ENCODE results near the gene PCSK7. TPM values are rescaled to one million over a fixed set of nuclear protein-coding genes. Genes with fewer than 3 reads are reported as not detected.

Gene PCSK7
- total and polyA plus RNA-seq, 2 donors (not counting 3 experiments of a cell fraction or from before 2014, with no cell fraction given) = 40.8 to 72.7 TPM

DNA sequence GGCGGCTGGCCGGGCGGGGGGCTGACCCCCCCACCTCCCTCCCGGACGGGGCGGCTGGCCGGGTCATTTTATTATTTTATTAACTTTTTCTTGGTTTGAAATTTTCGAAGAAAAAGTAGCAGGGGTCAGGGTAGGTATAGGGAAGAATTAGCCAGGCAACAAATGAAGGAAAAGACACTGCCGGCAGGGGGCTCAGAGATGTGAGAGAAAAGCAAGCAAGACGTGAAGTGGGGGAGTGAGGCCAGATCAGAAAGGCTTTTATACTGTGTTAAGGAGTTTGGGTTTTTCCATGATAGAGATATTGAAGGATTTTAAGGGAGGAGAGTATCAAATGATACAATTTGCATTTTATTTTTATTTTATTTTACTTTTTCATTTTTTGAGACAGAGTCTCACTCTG, 19.6 kb upstream of the PCSK7 start:
- no TSS peak for BruUV-seq (replicated peaks)
- no peak overlapping the region for H3K4me3 ChIP-seq (replicated peaks in 1 of 3; ENCODE audit: insufficient read depth in 1 of 3, low read depth in 1 of 3, low read length in 3 of 3)
- no peaks in the 10 kb centered on the region for H3K9me3 ChIP-seq (replicated peaks; ENCODE audit: control insufficient read depth, insufficient read depth, low read length)
- DNase-seq (ENCODE audit: low read depth, low spot score) (no peak), FAIRE-seq (no peak)
- no peaks in the 10 kb centered on the region for H4K20me1 ChIP-seq (replicated peaks; ENCODE audit: control insufficient read depth, extremely low read depth, insufficient read depth, low read length)
- CTCF ChIA-PET = no interaction called here
- no peaks in the 10 kb centered on the region for H3K79me2 ChIP-seq (ENCODE audit: control insufficient read depth, insufficient read depth, low read length)
- H3K4me2 ChIP-seq (ENCODE audit: insufficient read depth, low read length) = no peak overlapping the region
- intact Hi-C loops (cut with micrococcal nuclease) (no loop called here), dilution Hi-C loops (cut with MboI; ENCODE audit: extremely low pct_ligation_motif_present, low sequenced_read_pairs) (no loop called here)
- no peak for TF ChIP-seq FOS (IDR thresholded peaks at IDR 0.05; ENCODE audit: borderline replicate concordance, insufficient read depth, low read length)
- no peak for TF ChIP-seq MYC (IDR thresholded peaks at IDR 0.05; ENCODE audit: low read depth, low read length)
- TF ChIP-seq, protein P1, sequence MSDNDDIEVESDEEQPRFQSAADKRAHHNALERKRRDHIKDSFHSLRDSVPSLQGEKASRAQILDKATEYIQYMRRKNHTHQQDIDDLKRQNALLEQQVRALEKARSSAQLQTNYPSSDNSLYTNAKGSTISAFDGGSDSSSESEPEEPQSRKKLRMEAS (IDR thresholded peaks at IDR 0.05; ENCODE audit: insufficient read depth, insufficient read length) = no peak
- no peaks in the 10 kb centered on the region for H3K27me3 ChIP-seq (ENCODE audit: control insufficient read depth in 2 of 2, insufficient read depth in 2 of 2, low read length in 2 of 2)
- H3K9me1 ChIP-seq (replicated peaks; ENCODE audit: control insufficient read depth, extremely low read depth, insufficient read depth, low read length) = no peaks in the 10 kb centered on the region
- no peaks in the 10 kb centered on the region for H3K4me1 ChIP-seq (ENCODE audit: control insufficient read depth, extremely low read depth, insufficient read depth, low read length)
- peaks cover 5 to 10% of the 10 kb centered on the region in 2 experiments for H3K36me3 ChIP-seq (ENCODE audit: control insufficient read depth in 2 of 2, extremely low read depth in 1 of 2, insufficient read depth in 2 of 2, low read length in 2 of 2)
- no peak overlapping the region for H3K27ac ChIP-seq (ENCODE audit: insufficient read depth, low read depth, low read length)
- no peak overlapping the region for H2AFZ ChIP-seq (ENCODE audit: low read depth, low read length)
- H3K9ac ChIP-seq (replicated peaks; ENCODE audit: extremely low read depth, insufficient read depth, low read length) = no peak overlapping the region
- POLR2A ChIA-PET = no interaction called here

DNA sequence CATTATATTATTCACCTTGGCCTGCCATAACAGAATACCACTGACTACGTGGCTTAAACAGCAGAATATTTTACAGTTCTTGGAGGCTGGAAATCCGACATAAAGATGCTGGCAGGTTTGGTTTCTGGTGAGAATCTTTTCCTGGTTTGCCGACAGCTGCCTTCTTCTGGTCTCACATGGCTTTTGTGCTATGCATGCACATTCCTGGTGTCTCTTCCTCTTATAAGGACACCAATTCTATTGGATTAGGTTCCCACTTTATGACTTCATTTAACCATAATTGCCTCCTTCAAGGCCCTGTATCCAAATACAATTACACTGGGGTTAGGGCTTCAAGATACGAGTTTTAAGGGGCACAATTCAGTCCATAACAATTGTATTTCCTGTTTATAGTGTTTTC, 17.7 kb upstream of the PCSK7 start:
- no peak overlapping the region for H3K4me2 ChIP-seq (ENCODE audit: insufficient read depth, low read length)
- TF ChIP-seq, protein P1 (IDR thresholded peaks at IDR 0.05; ENCODE audit: insufficient read depth, insufficient read length) = no peak
- no peak for TF ChIP-seq FOS (IDR thresholded peaks at IDR 0.05; ENCODE audit: borderline replicate concordance, insufficient read depth, low read length)
- no peak for TF ChIP-seq GATA2 (IDR thresholded peaks at IDR 0.05; ENCODE audit: insufficient read depth, insufficient read length, low read depth, low read length)
- TF ChIP-seq JUN (IDR thresholded peaks at IDR 0.05; ENCODE audit: borderline replicate concordance, insufficient read depth, insufficient read length, low read depth) = no peak
- no peak for TF ChIP-seq POLR2AphosphoS5 (IDR thresholded peaks at IDR 0.05; ENCODE audit: insufficient read depth, low read depth, low read length)
- no peak for TF ChIP-seq MYC (IDR thresholded peaks at IDR 0.05; ENCODE audit: low read depth, low read length)
- TF ChIP-seq, protein P2, sequence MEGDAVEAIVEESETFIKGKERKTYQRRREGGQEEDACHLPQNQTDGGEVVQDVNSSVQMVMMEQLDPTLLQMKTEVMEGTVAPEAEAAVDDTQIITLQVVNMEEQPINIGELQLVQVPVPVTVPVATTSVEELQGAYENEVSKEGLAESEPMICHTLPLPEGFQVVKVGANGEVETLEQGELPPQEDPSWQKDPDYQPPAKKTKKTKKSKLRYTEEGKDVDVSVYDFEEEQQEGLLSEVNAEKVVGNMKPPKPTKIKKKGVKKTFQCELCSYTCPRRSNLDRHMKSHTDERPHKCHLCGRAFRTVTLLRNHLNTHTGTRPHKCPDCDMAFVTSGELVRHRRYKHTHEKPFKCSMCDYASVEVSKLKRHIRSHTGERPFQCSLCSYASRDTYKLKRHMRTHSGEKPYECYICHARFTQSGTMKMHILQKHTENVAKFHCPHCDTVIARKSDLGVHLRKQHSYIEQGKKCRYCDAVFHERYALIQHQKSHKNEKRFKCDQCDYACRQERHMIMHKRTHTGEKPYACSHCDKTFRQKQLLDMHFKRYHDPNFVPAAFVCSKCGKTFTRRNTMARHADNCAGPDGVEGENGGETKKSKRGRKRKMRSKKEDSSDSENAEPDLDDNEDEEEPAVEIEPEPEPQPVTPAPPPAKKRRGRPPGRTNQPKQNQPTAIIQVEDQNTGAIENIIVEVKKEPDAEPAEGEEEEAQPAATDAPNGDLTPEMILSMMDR (IDR thresholded peaks at IDR 0.05; ENCODE audit: extremely low read depth in 1 of 2, insufficient read depth in 1 of 2, low read depth in 1 of 2, low read length in 2 of 2) = no peak
- no peak for TF ChIP-seq POLR2A (IDR thresholded peaks at IDR 0.05; ENCODE audit: low read depth, low read length)
- no peak for TF ChIP-seq EZH2 (IDR thresholded peaks at IDR 0.05; ENCODE audit: borderline replicate concordance, low read depth, low read length, severe bottlenecking)
- no peak for DNase-seq (ENCODE audit: low read depth, low spot score)
- peaks cover 5 to 7% of the 10 kb centered on the region in 2 experiments for H3K36me3 ChIP-seq (ENCODE audit: control insufficient read depth in 2 of 2, extremely low read depth in 1 of 2, insufficient read depth in 2 of 2, low read length in 2 of 2)
- H3K9ac ChIP-seq (replicated peaks; ENCODE audit: extremely low read depth, insufficient read depth, low read length) = no peak overlapping the region
- no peaks in the 10 kb centered on the region for H3K9me1 ChIP-seq (replicated peaks; ENCODE audit: control insufficient read depth, extremely low read depth, insufficient read depth, low read length)
- no TSS peak for BruUV-seq (replicated peaks)
- H3K79me2 ChIP-seq (ENCODE audit: control insufficient read depth, insufficient read depth, low read length) = no peaks in the 10 kb centered on the region
- dilution Hi-C loops (cut with MboI; ENCODE audit: extremely low pct_ligation_motif_present, low sequenced_read_pairs) (no loop called here), intact Hi-C loops (cut with micrococcal nuclease) (no loop called here)
- H3K27ac ChIP-seq (ENCODE audit: insufficient read depth, low read depth, low read length) = no peak overlapping the region
- H3K4me3 ChIP-seq (replicated peaks in 1 of 3; ENCODE audit: insufficient read depth in 1 of 3, low read depth in 1 of 3, low read length in 3 of 3) = no peak overlapping the region
- no peak for FAIRE-seq
- H3K4me1 ChIP-seq (ENCODE audit: control insufficient read depth, extremely low read depth, insufficient read depth, low read length) = no peaks in the 10 kb centered on the region
- ChIA-PET CTCF (no interaction called here), POLR2A (no interaction called here)
- H4K20me1 ChIP-seq (replicated peaks; ENCODE audit: control insufficient read depth, extremely low read depth, insufficient read depth, low read length) = no peaks in the 10 kb centered on the region
- no peak overlapping the region for H2AFZ ChIP-seq (ENCODE audit: low read depth, low read length)
- no peaks in the 10 kb centered on the region for H3K27me3 ChIP-seq (ENCODE audit: control insufficient read depth in 2 of 2, insufficient read depth in 2 of 2, low read length in 2 of 2)
- H3K9me3 ChIP-seq (replicated peaks; ENCODE audit: control insufficient read depth, insufficient read depth, low read length) = no peaks in the 10 kb centered on the region
